Epithelial cell of esophagus (primary cell): Measurements from ENCODE around the gene SZRD1.

ENCODE experiments used
- DNase-seq: peaks from one replicate; pipeline ENCODE4 v3.0.0; 2010; ENCODE audit warnings: low read depth
- H3K4me3 ChIP-seq: 2 replicates; pipeline ENCODE4 v1.5.1; 2011; ENCODE audit warnings: mild to moderate bottlenecking, low read length, control low read depth
- CTCF ChIP-seq: IDR thresholded peaks from 2 replicates; pipeline ENCODE4 v1.5.1; 2011; ENCODE audit warnings: low read depth, mild to moderate bottlenecking, low read length, control low read depth, inconsistent platforms; ENCODE audit not compliant: insufficient read depth; ENCODE audit errors: missing control alignments

The SZRD1 gene

GRCh38 chr1:16378443-16378842, 11.4 kb downstream of the SZRD1 start:
- TF ChIP-seq CTCF = no peak
- no peak for DNase-seq
- no peak overlapping the region for H3K4me3 ChIP-seq

- no peak overlapping the region for H3K4me3 ChIP-seq
- DNase-seq = no peak
- TF ChIP-seq CTCF = no peak
Observed at GRCh38 chr1:16380868-16381267, 13.8 kb downstream of the SZRD1 start.

GRCh38 chr1:16383888-16384287, 16.8 kb downstream of the SZRD1 start:
- H3K4me3 ChIP-seq = no peak overlapping the region
- no peak for DNase-seq
- TF ChIP-seq CTCF = no peak

GRCh38 chr1:16385659-16386453, 18.8 kb downstream of the SZRD1 start:
- DNase-seq = no peak
- H3K4me3 ChIP-seq = no peak overlapping the region
- no peak for TF ChIP-seq CTCF

GRCh38 chr1:16386454-16387113, 19.5 kb downstream of the SZRD1 start:
- no peak overlapping the region for H3K4me3 ChIP-seq
- no peak for TF ChIP-seq CTCF
- peak; percentile 81 for DNase-seq

GRCh38 chr1:16387201-16388188, 20.5 kb downstream of the SZRD1 start:
- H3K4me3 ChIP-seq = no peak overlapping the region
- no peak for DNase-seq
- no peak for TF ChIP-seq CTCF
